GM18507 (cell line): ENCODE measurements around the gene CALCR.

Source experiments
- DNase-seq: peaks from one replicate; pipeline ENCODE4 v3.0.0; 2011; ENCODE audit warnings: low read depth; ENCODE audit not compliant: insufficient read length; ENCODE audit errors: extremely low spot score
- FAIRE-seq: peaks from 2 replicates; lab custom pipeline; 2011; peaks lifted over from hg19 to GRCh38; lab: Jason Lieb, UNC

CALCR gene

DNA sequence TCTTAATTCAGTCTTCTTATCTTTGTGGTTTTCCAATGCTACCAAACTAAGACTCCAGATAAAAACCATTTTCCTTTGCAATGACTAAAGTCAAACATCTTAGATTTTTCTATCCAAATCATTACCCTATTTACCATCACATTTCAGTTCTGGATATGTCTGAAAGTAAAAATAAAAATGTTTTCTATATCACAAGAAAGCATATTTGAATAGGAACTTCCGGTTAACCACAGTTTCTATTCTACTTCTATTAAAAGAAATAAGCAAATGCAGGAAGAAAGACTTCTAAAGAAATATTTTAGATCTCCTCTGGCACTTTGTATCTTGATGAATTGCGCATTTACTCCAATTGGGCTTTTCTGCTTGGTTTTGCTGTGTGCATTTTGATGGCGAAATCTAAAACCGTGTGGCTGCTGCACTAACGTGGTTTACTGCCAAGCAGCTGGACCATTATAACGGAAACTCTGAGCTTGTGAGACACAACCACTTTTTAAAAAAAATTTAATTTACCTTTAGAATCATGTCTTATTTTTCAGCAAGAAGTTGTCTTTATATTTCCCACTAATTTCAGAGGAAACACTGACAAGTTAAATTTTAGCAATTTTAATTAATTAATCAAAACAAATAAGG lies 196.3 kb downstream of the CALCR start:
- FAIRE-seq = no peak
- DNase-seq = no peak

DNA sequence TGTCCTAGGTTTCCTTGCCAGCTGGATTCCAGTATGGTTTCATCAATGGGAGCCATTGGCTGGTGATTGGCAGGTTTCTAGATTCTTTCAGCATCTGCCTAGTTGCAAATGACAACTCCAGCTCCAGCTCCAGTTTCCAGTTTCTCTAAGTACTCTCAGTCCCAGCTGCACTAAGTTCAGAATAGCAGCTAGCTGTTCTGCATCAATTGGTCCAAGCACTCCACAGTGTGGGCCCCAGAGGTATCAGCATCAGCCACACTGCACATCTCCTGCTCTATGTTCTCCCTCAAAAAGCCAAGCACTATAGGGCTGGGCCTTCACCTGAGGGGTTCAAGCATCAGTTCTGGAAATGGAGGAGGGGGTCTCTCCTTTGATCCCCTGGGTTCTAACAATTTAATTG lies 198.9 kb downstream of the CALCR start:
- DNase-seq (no peak), FAIRE-seq (no peak)
